GM19438 (cell line): Measurements from ENCODE around the gene PRKG2.

Experiments used
- ATAC-seq: cut with Tn5 transposase; IDR thresholded peaks from one replicate; pipeline ENCODE4 v1.9.1; 2021; ENCODE audit warnings: low read depth; ENCODE audit not compliant: unreplicated experiment

PRKG2 gene

DNA sequence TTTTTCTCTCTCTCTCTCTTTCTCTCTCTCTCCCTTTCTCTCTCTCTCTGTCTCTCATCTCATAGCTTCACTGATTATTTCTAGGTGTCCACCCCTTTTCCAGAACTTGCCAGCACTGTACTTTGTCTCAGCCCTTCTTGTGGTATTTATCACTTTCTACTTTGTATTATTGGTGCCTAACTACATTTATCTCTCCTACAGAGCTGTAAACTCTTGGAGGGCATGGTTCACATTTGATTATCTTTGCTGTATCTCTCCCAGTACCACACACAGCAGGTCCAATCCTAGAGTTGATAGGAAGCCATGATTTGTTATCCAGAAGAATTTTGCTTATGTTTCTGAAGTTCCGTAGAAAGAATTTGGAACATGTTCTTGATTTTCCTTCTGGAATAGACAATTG lies 5.2 kb upstream of the PRKG2 start:
- no peak for ATAC-seq

DNA sequence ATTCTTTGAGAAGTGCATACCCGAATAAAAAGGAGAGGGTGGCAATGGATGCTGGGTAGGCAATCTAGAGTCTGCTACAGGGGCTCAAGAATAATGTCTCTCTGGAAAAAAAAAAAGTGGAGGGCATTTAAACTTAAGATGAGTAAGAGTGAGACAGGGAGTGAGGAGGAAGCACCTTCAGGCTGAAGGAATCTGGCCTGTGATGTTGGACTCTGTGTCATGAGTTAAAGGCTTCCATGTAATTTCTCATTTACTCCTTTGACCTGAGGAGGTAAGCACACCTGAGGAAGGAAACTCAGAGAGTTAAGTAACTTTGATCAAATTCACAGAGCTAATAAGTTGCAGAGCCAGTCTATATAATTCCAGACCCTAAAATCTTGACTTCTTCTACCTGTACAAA lies 3.2 kb upstream of the PRKG2 start:
- ATAC-seq = no peak

GRCh38 chr4:81217779-81218178 lies 2.8 kb upstream of the PRKG2 start:
- ATAC-seq = no peak

DNA sequence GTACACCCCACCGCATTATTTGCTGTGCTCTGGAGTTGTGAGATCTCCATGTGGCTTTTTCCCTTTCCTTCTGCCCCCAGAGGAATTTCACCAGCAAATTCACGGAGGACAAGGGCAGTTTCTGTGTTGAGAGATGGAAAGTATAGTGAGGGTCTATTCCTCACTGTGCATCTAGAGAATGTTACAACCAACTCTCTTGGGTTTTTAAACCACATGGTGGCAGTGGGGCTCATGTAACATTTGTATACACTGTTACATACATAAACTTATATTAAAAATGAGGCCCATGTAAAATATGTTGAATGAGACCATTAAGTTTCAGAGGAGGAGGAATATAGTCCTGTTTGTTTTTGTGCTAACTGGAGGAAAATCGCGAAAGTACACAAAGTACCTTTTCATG lies 909 bp upstream of the PRKG2 start:
- no peak for ATAC-seq

- ATAC-seq = no peak
Observed at GRCh38 chr4:81214144-81214880, 710 bp downstream of the PRKG2 start.

GRCh38 chr4:81213671-81214070 lies 1.4 kb downstream of the PRKG2 start:
- ATAC-seq = no peak

- ATAC-seq = no peak
Observed at GRCh38 chr4:81211956-81212355, 3.1 kb downstream of the PRKG2 start.

DNA sequence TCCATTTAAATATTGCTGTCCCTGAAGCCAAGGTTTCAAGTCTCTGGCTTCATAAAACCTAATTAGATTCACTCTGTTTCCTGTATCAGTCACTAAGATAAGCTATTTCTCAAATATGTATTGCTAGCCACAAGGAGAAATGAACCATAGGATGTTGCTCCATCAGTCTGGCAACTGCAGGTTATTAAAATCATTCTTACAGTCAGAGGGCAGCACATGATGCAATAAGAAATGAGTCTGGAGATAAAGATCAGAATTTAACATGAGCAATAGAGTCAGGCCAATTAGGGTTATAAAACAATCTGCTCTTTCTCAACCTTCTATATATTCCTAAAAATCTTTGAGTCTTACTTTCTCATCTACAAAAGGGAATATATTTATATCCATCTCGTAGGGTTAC lies 7.2 kb downstream of the PRKG2 start:
- no peak for ATAC-seq

DNA sequence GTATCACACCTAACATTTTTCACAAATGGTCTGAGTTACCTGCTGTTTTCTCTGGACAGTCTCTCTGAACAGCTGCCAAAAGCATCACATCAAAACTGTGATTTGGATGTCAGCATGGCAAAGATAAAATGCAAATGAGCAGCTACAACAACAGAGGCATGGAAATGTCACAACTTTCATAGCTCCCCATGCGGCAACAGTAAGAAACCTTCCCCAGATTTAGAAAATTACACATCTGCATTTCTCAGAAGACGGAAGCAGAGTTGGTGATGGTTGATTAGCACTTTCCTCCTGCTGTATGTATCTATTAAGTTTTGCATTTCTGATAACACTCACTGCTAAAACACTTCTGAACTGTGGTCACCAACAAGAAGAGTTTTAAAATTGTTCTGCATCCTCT lies 9.7 kb downstream of the PRKG2 start:
- no peak for ATAC-seq

DNA sequence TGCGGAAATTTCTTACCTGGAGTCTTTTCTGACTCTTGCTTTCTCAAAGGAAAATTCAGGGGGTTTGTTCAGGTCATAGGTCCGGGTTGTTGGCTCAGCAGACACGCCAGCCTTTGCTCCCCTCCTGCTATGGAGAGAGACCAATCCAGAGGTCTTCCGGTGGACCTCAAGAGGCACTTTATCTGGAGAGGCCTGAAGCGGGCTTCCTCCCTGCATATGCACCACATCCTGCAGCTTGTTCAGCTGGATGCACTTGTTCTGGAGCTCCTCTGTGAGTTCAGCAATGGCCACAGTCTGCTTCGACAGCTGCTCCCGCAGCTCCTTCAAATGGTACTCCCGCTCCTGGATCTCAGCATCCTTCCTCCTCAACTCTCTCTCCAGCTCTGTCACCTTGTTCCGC lies 10.5 kb downstream of the PRKG2 start:
- ATAC-seq = no peak

- no peak for ATAC-seq
Observed at GRCh38 chr4:81199831-81200230, 15.2 kb downstream of the PRKG2 start.

DNA sequence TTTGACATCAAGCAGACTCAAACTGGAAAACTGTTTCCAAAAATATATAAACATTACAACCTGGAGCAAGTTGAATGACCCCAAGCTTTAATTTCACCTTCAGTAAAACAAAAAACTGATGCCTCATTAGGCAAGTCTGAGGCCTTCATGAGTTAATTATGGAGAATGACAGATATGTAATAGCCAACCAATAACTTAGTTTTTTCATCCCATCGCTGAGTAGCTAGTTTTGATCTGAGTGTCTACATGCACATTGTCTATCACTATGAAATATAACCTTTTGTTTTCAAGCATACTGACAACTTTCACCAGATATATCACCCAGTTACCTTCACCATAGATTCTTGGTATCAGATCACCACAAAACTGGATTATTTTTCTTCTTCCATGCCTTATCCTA lies 16.4 kb downstream of the PRKG2 start:
- ATAC-seq = no peak

DNA sequence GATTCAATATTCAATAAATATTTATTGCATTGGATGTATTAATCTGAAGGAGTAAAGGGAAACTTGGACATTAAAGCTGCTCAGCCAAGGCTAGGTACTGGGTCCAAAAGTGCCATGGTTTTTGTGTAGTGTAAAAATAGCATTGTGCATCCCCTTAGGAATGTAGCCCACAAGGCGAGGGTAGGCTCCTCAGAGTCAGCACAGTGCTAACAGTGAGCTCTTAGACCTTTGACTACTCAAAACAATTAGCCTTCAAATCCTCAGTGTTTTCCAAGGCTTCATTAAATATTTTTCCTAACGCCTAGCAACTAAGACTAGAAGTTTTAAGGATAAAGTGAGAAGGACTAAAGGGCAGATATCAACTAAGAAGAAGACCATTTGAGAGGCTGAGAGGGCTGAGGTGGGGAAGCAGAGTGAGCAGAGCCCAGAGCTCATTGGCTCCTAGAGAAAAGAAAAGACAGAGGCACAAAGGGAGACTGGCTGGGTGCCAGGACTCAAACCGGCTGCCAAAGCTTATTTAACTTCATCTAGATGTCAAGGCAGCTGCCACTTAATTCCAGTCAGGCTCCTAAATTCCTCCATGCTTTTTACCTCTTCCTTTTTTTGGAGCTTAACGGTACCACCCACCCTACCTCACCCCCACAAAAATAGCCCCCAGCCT lies 17.0 kb downstream of the PRKG2 start:
- ATAC-seq = no peak

DNA sequence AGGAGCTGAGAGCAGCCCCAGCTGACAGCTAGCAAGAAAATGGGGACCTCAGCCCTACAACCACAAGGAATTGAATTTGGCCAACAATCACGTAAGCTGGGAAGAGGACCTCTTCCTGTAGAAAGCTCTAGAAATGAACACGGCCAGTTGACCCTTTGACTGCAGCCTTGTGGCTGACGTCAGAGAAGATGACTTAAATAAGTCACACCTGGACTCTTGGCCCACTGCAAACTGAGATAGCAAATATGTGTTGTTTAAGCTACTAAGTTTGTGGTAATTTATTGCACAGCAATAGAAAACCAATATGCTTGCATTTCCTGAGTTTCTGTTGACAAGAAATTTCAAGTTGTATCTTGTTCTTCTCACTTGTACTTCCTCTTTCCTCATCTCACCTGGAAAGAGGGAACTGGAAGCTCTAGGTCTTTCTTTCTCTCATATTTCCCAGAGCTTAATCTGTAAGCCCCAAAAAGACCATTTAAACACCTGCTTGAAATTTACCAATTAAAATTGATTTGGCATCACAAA lies 18.8 kb downstream of the PRKG2 start:
- no peak for ATAC-seq

- ATAC-seq = no peak
Observed at GRCh38 chr4:81195475-81195874, 19.5 kb downstream of the PRKG2 start.

DNA sequence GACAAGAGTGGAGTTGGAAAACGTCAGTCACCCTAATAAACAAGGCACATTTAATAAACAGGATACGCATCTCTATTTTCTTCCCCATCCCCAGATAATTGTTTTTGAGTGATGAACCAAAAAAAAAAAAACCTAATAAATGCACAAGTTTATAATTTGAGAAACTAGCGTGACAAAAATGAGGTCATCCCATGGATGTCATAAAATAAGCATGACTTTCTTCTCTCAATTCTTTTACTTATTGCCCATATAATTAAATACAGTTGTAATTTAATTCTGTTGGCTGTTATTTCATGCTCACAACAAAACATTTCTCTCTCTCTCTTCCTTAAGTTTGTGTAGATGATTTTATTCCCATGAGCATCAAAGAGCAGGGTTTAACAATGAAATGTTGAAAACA lies 20.7 kb downstream of the PRKG2 start:
- no peak for ATAC-seq

DNA sequence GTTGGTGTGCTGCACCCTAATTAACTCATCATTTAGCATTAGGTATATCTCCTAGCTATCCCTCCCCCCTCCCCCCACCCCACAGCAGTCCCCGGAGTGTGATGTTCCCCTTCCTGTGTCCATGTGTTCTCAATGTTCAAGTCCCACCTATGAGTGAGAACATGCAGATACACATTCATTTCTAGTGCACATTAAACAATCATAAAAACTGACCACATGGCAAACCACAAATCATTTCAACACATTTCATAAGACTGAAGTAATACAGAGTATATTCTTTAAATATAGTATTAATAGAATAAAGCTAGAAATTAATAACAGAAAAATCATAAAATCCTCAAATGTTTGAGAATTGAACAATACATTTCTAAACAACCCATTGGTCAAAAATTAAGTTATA lies 34.1 kb downstream of the PRKG2 start:
- no peak for ATAC-seq

DNA sequence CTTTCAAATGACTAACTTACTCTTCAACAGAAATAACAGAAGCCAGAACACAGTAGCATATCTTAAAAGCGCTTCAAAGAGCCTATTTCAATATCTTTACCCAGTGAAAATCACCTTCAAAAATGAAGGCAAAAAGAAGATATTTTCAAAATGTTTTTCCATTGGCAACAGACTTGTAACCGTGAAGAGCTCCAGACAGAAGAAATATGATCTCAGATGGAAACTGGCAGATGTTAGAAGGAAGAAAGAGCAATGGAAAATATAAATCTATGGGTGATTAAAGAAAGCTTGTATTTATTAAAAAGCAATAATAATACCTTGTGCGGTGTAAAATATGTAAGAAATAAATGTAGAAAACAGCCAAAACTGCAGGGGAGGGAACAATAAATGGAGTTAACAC lies 35.7 kb downstream of the PRKG2 start:
- no peak for ATAC-seq

DNA sequence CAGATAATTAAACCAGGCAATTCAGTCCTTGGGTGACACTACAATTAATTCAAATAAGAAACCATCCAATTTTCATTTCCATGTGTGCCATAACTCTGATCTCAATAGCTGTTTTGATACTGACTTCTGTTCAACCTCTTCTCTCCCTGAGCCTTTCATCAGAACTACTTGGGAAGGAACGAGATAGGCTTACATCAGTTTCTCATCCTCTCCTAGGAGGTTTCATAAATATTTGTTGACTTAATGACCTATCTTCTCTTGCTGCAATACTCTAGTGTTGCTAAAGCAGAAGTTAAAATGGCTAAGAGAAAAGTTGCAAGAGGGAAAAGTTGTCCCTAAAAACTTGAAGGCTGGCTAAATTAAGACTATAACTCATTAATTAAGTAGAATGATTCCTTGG lies 41.8 kb downstream of the PRKG2 start:
- no peak for ATAC-seq

DNA sequence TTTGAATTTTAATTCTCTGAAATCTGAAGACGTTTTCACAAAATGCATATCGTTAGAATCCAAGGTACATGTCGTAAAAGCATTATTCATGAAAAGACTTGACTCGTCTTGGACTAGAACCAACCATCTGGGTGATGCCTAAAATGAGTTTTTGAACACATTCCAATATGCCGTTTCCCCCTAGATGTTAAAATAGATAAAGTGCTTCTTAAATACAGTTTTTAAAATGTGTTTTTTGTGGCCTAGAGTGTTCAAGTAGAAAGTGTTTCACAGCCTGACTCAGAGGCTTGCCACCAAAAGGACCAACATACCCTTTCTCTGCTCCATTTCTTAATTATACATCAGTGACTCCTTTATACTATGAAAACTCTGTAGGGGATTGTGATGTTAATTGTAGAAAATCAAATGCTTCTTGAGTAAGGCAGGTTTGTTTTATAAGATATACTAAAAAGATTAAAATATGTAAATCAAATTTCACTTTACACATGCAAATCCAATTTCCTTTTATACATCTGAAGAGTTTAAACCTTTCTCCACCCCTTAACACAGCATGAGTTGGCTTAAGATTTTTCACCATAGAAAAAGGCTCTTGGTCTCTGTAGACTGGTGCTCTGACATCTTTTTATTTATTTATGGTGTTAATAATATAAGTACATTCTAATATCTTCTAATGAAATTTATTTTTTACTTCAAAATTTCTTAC lies 48.4 kb downstream of the PRKG2 start:
- no peak for ATAC-seq

DNA sequence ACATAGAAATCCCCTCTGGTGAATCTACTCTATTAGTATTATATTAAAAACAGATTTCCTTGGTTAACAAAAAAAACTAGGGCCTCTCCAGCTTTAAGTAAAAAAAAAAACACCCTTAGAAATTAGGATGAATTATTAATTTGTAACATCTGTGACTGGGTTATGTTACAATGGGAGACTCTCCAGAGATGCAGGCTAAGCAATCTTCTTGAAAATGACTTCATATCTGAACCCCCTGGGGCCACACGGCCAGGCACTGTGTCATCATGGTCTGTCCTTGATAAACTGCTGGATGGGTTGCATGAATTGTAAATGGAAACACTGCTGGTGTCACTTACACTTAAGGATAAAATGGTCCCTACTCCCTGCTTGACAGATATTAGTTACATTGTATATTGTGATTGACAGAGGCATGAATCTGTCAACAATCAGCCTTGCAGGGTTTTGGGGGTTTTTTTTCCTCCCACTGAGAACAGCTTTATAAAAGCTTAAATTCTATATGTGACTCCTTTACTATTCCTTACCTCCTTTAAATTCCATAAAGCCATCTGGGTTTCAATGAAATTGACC lies 49.1 kb downstream of the PRKG2 start:
- ATAC-seq = no peak
